NCI-H82 treated with DMSO at 0.1 percent for 48 hours (cell line): Measurements from ENCODE around the gene PLPP6.

Source experiments
- DNase-seq: peaks from one replicate; lab custom pipeline; 2025; ENCODE audit not compliant: unreplicated experiment; lab: John Stamatoyannopoulos, UW

The PLPP6 gene

GRCh38 chr9:4661611-4662010, 483 bp upstream of the PLPP6 start:
- no peak for DNase-seq

GRCh38 chr9:4662989-4663792, 1.1 kb downstream of the PLPP6 start:
- no peak for DNase-seq

GRCh38 chr9:4663956-4664355, 1.9 kb downstream of the PLPP6 start:
- no peak for DNase-seq

GRCh38 chr9:4665357-4665756, 3.3 kb downstream of the PLPP6 start:
- no peak for DNase-seq

GRCh38 chr9:4666042-4666699, 4.1 kb downstream of the PLPP6 start, which contains the start of gene SPATA6L:
Gene SPATA6L, minus strand, starts transcription at chr9:4666480. Its CDS starts 230 bp downstream, at chr9:4666250.
- DNase-seq, result no peak

- no peak for DNase-seq
Measured at GRCh38 chr9:4667681-4668080, 5.6 kb downstream of the PLPP6 start.

- DNase-seq, result no peak
Measured at GRCh38 chr9:4668604-4669003, 6.5 kb downstream of the PLPP6 start.

- no peak for DNase-seq
Measured at GRCh38 chr9:4669890-4670289, 7.8 kb downstream of the PLPP6 start.

GRCh38 chr9:4670591-4670990, 8.5 kb downstream of the PLPP6 start:
- no peak for DNase-seq

GRCh38 chr9:4671737-4672136, 9.6 kb downstream of the PLPP6 start:
- no peak for DNase-seq

GRCh38 chr9:4674783-4675182, 12.7 kb downstream of the PLPP6 start:
- DNase-seq, result no peak

GRCh38 chr9:4677392-4677791, 15.3 kb downstream of the PLPP6 start:
- no peak for DNase-seq

GRCh38 chr9:4678679-4679267, 16.7 kb downstream of the PLPP6 start:
- no peak for DNase-seq

GRCh38 chr9:4679268-4680172, 17.4 kb downstream of the PLPP6 start, which contains the start of gene CDC37L1:
Gene CDC37L1, plus strand, starts transcription at chr9:4679569. Its CDS starts 199 bp downstream, at chr9:4679768.
- DNase-seq, result peak; percentile 65

GRCh38 chr9:4680173-4680525, 18.1 kb downstream of the PLPP6 start:
- DNase-seq, result no peak

- no peak for DNase-seq
Measured at GRCh38 chr9:4680750-4681149, 18.7 kb downstream of the PLPP6 start.

- no peak for DNase-seq
Measured at GRCh38 chr9:4684820-4685219, 22.7 kb downstream of the PLPP6 start.

GRCh38 chr9:4686112-4686511, 24.0 kb downstream of the PLPP6 start:
- DNase-seq, result no peak

- DNase-seq, result no peak
Measured at GRCh38 chr9:4686584-4686983, 24.5 kb downstream of the PLPP6 start.

GRCh38 chr9:4689021-4689420, 26.9 kb downstream of the PLPP6 start:
- DNase-seq, result no peak

GRCh38 chr9:4689687-4690104, 27.6 kb downstream of the PLPP6 start:
- no peak for DNase-seq
